GM18861 (cell line): Measurements from ENCODE around the gene RNFT2.

ENCODE experiments used
- ATAC-seq: cut with Tn5 transposase; IDR thresholded peaks from one replicate; pipeline ENCODE4 v1.9.1; 2021; ENCODE audit not compliant: unreplicated experiment

RNFT2 gene

DNA sequence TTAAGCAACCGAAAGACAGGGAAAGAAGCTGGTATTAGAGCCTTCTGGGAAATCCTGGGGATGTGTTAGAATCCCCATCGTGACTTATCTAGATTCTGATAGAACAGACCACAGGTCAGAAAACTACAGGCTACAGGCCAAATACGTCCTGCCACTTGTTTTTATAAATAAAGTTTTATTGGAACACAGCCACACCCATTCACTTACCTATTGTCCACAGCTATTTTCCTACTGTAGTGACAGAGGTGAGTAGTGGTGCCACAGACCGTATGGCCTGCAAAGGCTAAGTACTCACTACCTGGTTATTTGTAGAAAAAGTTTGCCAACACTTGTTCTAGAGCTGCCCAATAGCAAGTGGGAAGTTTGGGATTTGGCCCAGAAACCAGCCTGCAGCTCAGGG is 89.3 kb downstream of the RNFT2 start:
- ATAC-seq, result no peak

DNA sequence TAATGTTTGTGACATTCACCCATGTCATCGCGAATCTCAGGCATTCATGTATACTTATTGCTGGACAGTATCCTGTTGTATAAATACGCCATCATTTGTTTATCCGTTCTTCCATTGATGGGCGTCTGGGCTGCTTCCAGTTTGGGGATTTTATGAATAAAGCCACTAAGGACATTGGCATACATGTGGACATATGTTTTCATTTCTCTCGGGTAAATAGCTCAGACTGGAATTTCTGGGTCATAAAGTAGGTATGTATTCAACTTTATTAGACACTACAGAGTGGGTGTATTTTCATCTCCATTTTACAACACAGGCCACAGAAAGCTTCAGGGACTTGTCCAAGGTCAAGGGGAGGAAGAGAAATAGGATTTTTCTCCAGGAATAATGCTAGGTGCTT is 94.2 kb downstream of the RNFT2 start:
- ATAC-seq, result no peak

DNA sequence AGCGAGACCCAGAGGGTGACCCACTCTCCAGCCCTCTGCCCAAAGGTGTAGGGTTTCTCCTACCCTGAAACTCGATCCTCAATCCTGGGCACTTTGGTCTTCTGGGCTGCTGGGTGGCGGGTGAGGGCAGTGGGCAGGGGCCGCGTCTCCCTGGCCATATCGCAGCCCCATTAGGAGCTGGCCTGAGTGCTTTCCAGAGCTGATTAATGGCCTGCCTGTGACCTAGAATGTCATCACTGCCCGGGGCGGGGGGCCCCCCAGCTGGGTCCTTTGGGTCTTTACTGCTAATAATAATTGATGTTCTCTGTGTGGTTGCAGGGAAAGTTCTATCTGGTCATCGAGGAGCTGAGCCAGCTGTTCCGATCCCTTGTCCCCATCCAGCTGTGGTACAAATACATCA is 95.4 kb downstream of the RNFT2 start:
- ATAC-seq, result no peak

DNA sequence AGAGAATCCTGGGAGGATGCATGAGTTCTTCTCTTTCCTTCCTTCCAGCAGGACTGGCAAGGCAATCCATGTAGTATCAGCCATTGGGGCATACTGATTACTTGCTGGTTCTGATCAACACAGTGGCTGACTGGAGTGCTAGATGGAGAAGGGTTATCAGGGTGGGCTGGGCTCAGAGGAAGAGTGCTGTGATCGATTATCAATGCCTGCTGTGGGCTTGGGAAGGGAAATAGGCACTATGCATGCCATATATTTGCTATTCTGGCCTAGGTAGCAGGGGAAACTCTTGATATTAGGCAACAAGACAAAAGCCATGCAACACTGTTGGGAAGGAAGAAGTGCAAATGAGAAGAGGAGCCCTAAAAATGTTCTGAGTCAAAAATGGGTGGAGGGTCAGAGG is 97.4 kb downstream of the RNFT2 start:
- ATAC-seq, result no peak

DNA sequence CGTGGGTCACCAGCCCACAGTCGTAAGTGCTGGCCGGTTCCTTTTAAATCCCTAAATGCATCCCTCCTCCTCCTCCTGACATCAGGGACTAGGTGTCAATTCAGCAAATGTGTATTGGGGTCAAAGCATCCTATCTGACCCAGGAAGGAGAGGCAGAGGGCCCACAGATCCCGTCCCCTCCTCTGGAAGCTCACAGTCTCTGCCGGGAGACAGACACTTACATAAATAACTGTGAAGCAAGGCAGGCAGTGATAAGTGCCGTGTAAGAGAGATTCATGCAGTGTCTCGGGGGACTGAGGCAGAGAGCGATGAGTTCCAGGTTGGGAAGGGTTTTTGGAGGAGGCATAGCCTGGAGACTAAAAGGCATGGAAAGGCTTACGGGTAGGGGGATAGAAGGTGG is 99.0 kb downstream of the RNFT2 start:
- no peak for ATAC-seq

DNA sequence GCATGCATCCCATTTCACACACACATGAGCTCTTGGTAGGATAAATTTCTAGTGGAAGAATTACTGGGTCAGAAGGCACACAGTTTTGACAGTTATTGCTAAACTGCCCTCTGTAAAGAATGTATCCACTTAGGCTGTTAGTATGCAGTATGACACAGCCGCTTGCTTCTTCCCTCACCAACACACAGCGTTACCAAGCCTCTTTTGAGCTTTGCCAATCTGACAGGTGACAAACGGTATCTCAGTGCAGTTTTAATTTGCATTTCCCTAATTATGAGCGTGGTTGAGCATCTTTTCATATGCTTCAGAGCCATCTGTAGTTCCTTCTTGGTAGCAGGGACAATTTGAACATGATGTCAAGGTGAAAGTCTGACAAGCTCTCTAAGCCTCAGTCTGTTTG is 100.2 kb downstream of the RNFT2 start:
- ATAC-seq, result no peak

DNA sequence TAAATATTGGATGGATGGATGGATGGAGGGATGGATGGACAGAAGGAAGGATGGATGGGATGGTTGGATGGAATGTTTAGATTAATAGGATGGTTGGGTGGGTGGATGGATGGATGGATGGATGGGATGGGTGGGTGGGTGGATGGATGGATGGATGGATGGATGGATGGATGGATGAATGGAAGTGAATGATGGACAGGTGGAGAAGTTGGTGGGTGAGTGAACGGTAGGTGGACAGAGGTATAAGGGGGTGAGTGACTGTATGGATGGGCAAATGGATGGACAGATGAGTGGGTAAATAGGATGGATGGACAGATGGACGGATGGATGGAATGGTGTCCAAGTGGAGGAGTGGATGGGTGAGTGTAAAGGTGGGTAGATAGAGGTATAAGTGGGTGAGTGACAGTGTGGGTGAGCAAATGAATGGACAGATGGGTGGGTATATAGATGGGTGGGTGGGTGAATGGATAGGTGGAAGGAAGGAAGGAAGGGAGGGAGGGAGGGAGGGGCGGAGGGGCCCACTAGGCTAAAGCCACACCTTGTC is 101.2 kb downstream of the RNFT2 start:
- no peak for ATAC-seq

DNA sequence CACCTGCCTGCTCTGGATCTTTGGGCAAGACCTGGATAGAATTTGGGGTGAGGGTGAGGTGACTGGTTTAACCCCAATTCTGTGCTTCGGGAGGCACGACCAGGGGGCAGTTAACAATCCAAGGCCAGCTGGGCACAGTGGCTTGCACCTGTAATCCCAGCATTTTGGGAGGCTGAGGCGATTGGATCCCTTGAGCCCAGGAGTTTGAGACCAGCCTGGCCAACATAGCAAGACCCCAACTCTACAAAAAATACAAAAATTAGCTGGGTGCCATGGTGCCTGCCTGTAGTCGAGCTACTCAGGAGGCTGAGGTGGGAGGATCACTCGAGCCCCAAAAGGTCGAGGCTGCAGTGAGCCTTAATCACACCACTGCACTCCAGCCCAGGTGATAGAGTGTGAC is 105.0 kb downstream of the RNFT2 start:
- no peak for ATAC-seq

DNA sequence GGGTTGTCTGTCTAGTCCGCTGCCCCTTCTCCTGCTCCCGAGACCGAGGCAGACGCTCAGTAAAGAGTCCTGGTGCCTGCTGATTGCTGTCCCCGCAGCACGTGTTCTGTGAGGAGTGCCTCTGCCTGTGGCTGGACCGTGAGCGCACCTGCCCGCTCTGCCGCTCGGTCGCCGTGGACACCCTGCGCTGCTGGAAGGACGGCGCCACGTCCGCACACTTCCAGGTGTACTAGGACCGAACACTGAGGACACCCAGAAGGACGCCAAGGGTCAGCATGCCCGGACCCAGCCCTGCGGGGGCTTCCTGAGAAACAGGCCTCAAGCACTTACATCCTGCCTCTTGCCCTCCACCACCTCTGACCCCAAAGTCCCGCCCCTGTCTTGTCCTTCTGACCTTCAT is 111.1 kb downstream of the RNFT2 start:
- no peak for ATAC-seq

DNA sequence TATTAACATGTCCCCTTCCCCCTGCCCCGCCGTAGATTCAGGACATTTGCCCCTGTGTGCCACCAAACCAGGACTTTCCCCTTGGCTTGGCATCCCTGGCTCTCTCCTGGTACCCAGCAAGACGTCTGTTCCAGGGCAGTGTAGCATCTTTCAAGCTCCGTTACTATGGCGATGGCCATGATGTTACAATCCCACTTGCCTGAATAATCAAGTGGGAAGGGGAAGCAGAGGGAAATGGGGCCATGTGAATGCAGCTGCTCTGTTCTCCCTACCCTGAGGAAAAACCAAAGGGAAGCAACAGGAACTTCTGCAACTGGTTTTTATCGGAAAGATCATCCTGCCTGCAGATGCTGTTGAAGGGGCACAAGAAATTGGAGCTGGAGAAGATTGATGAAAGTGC is 114.2 kb downstream of the RNFT2 start:
- no peak for ATAC-seq

DNA sequence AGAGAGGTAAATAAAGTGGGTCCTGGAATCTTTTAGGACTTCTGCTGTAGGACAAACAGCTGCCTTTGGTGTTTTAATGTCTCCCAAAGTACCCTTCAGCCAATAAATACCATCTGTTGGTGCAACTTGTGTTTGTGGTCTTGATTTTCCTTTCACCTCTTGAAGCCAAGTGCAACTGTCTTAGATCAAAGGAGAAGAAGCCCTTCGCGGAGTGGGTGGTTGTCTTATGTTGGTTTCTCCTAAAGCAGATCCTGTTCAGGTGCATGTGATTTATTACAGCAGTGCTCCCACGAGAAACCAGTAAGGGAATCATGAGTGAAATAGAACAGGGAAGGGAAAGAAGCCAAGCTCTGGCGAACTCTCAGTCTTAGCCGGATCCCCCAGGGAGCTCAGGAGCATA is 115.4 kb downstream of the RNFT2 start:
- no peak for ATAC-seq

DNA sequence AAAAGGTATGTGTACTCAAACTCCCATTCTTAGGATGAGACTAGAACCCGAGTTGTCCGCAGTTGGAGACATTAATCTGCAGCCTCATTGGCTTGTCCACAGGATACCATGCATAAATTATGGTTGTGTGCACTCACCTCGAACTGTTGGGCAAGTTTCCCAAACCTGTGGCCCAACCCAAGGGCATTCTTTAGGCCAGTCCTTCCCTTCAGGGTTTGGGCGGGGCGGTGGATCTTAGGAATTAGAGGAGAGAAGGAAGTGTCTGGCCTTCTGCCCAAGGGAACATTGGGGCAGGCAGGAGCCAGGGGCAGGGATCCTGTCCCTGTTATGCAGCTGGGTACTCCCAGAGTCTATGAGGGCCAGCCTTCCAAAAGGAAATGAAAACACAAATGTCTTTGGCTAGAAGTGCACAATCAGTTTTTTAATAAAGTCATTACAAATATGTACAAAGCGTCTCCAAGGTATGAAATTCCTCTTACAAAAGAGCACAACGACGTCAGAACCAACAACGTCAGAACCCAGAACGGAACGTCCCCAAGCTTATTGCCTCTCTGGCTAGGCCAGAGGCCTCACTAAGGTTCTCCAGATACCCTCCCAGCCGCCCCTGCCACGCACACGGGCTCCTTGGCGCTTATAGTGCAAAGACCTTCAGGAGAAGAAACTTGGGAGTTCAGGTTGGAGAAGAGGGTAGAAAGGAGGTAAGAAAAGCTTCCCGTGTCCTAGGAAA is 117.8 kb downstream of the RNFT2 start:
- ATAC-seq, result no peak

DNA sequence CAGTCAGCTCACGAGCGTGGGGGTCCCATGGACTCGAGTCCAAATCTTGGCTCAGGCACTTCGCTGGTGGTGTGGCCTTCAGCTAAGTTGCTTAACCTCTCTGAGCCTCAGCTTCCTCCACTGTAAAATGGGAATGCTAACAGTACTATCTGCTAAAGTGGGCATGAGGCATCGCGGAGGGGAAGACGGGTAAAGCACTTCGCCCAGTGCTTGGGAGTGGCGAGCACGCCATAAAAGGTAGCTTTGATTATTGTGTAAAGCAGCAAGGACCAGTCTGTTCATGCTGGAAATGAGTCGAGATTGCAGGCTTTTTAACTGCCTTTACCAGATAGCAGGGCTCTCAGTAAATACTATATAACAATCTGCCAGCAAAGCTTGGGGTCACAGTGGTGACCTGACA is 118.6 kb downstream of the RNFT2 start:
- no peak for ATAC-seq

DNA sequence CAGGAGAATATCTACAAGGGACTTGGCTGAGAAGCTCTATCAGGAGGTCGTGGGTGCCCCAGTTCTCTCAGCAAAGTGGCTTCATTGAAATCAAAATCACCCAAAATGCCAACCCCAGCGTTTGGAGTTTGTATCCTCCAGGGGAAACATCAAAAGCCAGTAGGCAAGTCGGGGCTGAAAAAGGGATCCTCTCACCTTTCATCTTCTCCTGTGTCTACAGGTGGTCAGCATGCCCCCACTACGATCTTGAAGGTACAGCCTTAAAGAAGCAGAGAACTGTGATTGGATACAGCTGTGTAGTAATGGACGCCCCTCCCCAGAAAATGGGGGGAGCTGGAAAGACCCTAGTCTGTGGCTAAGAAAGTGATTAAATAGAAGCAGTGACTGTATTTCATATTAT is 121.0 kb downstream of the RNFT2 start:
- no peak for ATAC-seq

DNA sequence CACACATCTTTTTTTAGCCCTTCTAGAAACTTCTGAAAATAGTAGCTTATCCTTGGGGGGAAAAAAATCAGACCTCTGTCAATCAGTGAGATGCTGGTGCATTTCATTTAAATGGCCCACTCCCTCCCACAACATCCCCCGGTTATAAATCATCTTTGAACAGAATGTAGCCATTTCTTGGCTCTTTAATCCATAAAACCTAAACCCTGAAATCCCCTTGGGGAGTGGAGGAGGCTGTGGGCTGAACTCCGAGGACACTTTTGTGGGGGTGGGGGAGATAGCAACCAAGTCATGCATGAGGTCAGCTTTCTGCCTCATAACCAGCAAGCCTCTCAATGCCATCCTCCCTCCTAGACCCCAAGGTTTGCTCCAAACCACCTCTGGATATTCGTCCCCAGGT is 122.1 kb downstream of the RNFT2 start:
- ATAC-seq, result no peak

DNA sequence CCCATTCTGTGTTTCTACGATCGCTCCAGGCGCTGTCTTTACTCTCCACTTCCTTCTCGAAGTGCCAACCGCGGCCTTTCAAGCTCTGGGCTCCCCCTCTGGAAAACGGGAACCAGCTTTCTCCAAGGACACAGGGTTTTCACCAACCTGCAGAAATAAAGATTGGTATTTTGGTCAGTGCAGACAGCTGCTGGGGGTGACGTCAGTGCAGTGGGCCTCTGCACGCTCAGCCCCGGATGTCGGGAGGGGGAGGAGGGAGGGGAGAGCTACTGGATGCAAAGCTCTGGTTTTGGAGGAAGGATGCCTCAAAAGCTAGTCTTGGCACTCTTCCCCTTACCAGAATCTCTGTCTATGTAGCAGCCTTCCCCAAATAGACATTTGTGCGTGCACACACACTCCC is 123.2 kb downstream of the RNFT2 start:
- ATAC-seq, result peak; percentile 55

DNA sequence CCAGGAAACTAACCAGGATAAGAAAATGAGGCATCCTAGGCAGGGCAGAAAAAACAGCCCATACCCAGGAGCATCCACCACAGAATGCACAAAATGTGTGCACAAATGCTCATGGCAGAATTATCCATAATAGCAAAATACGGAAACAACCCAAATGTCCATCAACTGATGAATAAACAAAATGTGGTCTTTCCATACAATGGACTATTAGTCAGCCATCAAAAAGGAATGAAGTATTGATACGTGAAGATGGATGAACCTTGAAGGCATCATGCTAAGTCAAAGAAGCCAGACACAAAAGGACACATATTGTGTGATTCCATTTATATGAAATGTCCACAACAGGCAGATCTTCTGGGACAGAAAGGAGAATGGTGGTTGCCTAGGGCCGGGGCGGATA is 124.1 kb downstream of the RNFT2 start:
- no peak for ATAC-seq

DNA sequence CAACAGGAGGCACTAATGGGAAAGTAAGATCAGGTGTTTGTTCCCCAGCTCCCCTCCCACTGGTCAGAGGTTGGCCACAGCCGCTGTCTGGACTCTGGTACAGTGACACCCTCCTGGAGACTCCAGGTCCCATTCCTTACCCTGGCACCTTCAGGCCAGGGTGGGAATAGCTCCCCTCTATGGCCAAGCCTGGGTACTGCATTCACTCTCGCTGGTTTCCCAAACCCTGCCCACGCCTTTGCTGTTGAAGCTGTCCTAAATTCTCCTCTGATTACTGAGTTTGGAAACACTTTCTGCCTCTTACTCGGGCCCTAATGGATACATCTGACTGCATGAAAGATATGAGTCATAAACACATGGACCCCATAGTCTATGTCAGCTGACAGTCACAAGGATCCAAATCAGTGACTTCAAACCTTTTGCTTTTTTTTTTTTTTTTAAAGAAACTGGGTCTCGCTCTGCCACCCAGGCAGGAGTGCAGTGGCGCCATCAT is 125.2 kb downstream of the RNFT2 start:
- no peak for ATAC-seq

DNA sequence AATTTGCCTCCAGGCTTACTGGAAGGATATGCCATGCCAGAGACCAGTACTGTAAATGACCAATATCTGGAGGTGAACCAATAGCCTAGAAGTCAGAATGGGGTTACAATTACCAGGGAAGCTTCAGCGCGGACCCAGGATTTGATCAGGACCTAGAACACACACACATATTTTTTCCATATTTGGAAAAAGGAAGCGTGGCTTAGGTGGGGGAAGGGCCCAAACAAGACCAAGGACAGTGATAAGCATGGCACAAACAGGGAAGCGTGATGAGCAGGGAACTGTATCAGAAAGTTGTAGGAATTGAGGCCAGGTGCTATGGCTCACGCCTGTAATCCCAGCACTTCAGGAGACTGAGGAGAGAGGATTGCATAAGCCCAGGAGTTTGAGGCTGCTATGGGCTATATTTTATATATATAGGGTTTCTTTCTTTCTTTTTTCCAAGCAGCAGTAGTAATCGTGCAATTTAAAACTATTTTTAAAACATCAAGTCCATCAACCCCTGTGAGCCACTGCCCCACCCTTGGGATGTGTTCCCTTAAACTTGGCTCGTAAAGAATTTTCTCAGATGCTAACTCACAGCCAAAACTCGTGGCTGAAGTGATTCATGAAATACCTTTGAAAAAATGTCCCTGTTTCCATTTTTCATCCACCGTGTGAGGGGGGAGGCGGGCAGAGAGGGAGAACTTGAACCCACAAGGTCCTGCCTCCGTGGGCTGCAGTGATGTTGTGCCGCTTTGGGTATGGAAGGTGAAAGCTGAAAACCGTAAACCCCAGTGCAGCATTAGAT is 126.5 kb downstream of the RNFT2 start:
- no peak for ATAC-seq

DNA sequence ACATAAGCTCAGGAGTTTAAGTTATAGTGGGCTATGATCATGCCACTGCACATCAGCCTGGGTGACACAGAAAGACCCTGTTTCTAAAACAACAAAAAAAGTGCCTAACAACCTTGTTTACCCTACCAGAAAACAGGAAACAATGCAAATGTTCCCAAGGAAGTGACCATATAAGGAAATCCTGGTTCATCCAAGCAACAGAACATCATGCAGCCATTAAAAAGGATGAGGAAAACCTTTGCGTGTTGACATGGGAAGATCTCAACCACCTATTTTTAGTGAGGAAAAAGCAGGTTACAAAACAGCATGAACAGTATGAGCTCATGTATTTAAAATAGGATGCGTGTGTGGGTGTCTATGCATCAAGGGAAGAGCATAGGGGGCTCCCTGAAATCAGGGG is 129.4 kb downstream of the RNFT2 start:
- ATAC-seq, result no peak

DNA sequence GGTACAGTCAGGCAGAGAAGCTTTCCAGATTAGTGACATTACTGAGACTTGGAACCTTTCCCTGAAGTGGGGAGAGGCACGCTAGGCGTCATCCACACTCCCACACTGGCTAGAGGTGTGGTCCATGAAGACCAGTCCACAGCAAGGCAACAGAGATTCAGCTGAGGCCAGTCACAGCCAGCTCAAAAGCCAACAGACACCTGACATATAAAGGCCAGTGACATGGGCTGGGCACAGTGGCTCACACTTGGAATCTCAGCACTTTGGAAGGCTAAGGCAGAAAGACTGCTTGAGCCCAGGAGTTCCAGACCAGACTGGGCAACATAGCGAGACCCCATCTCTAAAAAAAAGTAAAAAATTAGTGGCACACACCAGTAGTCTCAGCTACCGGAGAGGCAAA is 132.2 kb downstream of the RNFT2 start:
- no peak for ATAC-seq

DNA sequence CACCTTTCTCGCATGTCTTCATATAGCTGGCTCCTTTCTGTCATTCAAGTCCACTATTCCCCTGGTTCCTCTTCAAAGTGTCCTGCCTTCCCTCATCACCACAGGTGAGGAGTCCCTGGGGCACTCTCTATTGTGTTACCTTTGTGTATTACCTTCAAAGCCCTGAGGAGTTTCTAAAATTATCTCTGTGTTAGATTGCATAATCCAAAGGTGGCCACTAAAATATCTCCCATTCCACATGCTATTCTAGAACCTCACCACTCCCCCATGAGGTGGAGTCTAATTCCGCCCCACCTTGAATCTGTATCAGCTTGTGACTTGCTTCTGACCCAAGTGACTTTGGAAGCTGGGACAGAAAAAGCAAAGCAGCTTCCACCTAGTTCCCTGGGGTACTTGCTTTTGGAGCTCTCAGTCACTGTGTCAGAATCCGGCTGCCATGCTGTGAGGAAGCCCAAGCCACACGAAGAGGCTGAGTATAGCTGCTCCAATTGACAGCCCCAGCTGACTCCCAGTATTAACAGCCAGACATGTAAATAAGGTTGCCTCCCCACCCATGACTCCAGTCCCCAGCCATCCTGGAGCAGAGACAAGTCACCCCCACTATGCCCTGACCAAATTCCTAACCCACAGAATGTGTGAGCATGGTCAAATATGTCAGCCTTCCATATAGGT is 136.3 kb downstream of the RNFT2 start:
- ATAC-seq, result no peak
